HG03521 (cell line): Measurements from ENCODE around the gene FAM177A1.
"Not testable (repeated sequence)": the region's sequence is repeated elsewhere in the genome, so short reads cannot be mapped to it uniquely, and the experiment has no call there.

ENCODE experiments used
- ATAC-seq: cut with Tn5 transposase; IDR thresholded peaks from one replicate; pipeline ENCODE4 v1.9.1; 2021; ENCODE audit warnings: mild to moderate bottlenecking, moderate library complexity; ENCODE audit not compliant: unreplicated experiment

The FAM177A1 gene

GRCh38 chr14:35061113-35061791, 15.2 kb downstream of the FAM177A1 start:
- not testable (repeated sequence) for ATAC-seq

GRCh38 chr14:35065731-35066130, 19.7 kb downstream of the FAM177A1 start:
- ATAC-seq: not testable (repeated sequence)

- ATAC-seq: no peak
Measured at GRCh38 chr14:35068238-35069012, 22.4 kb downstream of the FAM177A1 start.

GRCh38 chr14:35072226-35072625, 26.2 kb downstream of the FAM177A1 start:
- ATAC-seq: no peak

- no peak for ATAC-seq
Measured at GRCh38 chr14:35073486-35073885, 27.4 kb downstream of the FAM177A1 start.

- ATAC-seq: no peak
Measured at GRCh38 chr14:35078082-35078481, 32.0 kb downstream of the FAM177A1 start.

GRCh38 chr14:35079742-35080141, 33.7 kb downstream of the FAM177A1 start:
- ATAC-seq: no peak

- no peak for ATAC-seq
Measured at GRCh38 chr14:35083530-35084150, 37.6 kb downstream of the FAM177A1 start.

GRCh38 chr14:35085441-35085840, 39.4 kb downstream of the FAM177A1 start:
- ATAC-seq: no peak

GRCh38 chr14:35088514-35088913, 42.4 kb downstream of the FAM177A1 start:
- no peak for ATAC-seq

GRCh38 chr14:35094645-35095044, 48.6 kb downstream of the FAM177A1 start:
- not testable (repeated sequence) for ATAC-seq

GRCh38 chr14:35107866-35108265, 61.8 kb downstream of the FAM177A1 start:
- no peak for ATAC-seq

GRCh38 chr14:35112641-35113040, 66.6 kb downstream of the FAM177A1 start:
- no peak for ATAC-seq

- ATAC-seq: no peak
Measured at GRCh38 chr14:35113308-35113950, 67.4 kb downstream of the FAM177A1 start.

GRCh38 chr14:35114036-35114435, 68.0 kb downstream of the FAM177A1 start:
- no peak for ATAC-seq

- ATAC-seq: no peak
Measured at GRCh38 chr14:35116242-35116641, 70.2 kb downstream of the FAM177A1 start.

GRCh38 chr14:35117112-35117511, 71.0 kb downstream of the FAM177A1 start:
- no peak for ATAC-seq

- no peak for ATAC-seq
Measured at GRCh38 chr14:35121026-35121886, 75.2 kb downstream of the FAM177A1 start.

- peak; percentile 84 for ATAC-seq
Measured at GRCh38 chr14:35121887-35122695, 76.0 kb downstream of the FAM177A1 start, which contains the start of the genes PPP2R3C and PRORP. TSS of gene PPP2R3C (minus strand) at chr14:35121990. CDS start at chr14:35121959, 31 bp downstream. TSS of gene PRORP (plus strand) at chr14:35122552. CDS start at chr14:35123246, 694 bp downstream.
